Sigmoid colon (tissue), 7 donors: ENCODE results near the gene DGCR2. TPM values are rescaled to one million over a fixed set of nuclear protein-coding genes. Genes with fewer than 3 reads are reported as not detected.

Experiments used
- DNase-seq: peaks from one replicate; pipeline ENCODE4 v3.0.0-alpha.2; 2019
- H3K27ac ChIP-seq, 4 donors: fragments of 200-600 bp; sonication (generic); one replicate each; pipeline ENCODE4 v1.5.1; 2016 to 2019; ENCODE audit warnings: mild to moderate bottlenecking in 1 of 4
- H3K27me3 ChIP-seq, 3 donors: fragments of 200-600 bp; sonication (generic); one replicate each; pipeline ENCODE4 v1.5.1; 2019; ENCODE audit warnings: mild to moderate bottlenecking in 1 of 3
- H3K36me3 ChIP-seq, 4 donors: fragments of 200-600 bp; sonication (generic); one replicate each; pipeline ENCODE4 v1.5.1; 2016 to 2019
- H3K4me1 ChIP-seq, 4 donors: fragments of 200-600 bp; sonication (generic); one replicate each; pipeline ENCODE4 v1.5.1; 2017 to 2019
- H3K4me3 ChIP-seq, 4 donors: fragments of 200-600 bp; sonication (generic); one replicate each; pipeline ENCODE4 v1.5.1; 2017 to 2019; ENCODE audit warnings: mild to moderate bottlenecking in 2 of 4, moderate library complexity in 1 of 4
- H3K9me3 ChIP-seq, 4 donors: fragments of 200-600 bp in 3 of 4; sonication (generic) in 3 of 4; one replicate each; pipeline versions ENCODE4 v1.5.1 to v1.6.1; 2013 to 2019
- CTCF ChIP-seq, 4 experiments: fragments of 450-650 bp in 3 of 4; fragments of 200-600 bp in 1 of 4; IDR thresholded peaks; one replicate each; pipeline ENCODE4 v1.5.1; 2016 to 2019; ENCODE audit warnings: antibody characterized with exemption in 4 of 4, mild to moderate bottlenecking in 3 of 4, moderate library complexity in 2 of 4
- EP300 ChIP-seq, 4 donors: sonication (generic); formaldehyde crosslinking; IDR thresholded peaks; one replicate each; pipeline ENCODE4 v1.6.1; 2017; ENCODE audit warnings: antibody characterized with exemption in 4 of 4
- POLR2A ChIP-seq, 2 donors: fragments of 450-650 bp; IDR thresholded peaks; one replicate each; pipeline ENCODE4 v1.6.1; 2016; ENCODE audit warnings: antibody characterized with exemption in 2 of 2, mild to moderate bottlenecking in 2 of 2, moderate library complexity in 2 of 2
- POLR2AphosphoS5 ChIP-seq, 4 donors: sonication (generic); formaldehyde crosslinking; IDR thresholded peaks; one replicate each; pipeline ENCODE4 v1.6.1; 2017; ENCODE audit warnings: antibody characterized with exemption in 4 of 4
- WGBS, 2 donors: extraction: QIAGEN DNeasy Blood & Tissue Kit; methylation state at CpG; one replicate each; pipeline ENCODE4 v1.1.7; 2013; 5-methylcytosine and 5-hydroxymethylcytosine counted together
- intact Hi-C: fragments of 100-400 bp; cut with DNase I; formaldehyde crosslinking; loops from one replicate; pipeline ENCODE4 v1.15.1; 2023
- polyA plus RNA-seq, 3 donors: library from polyadenylated mRNA; stranded (reverse); fragments of 200-250 nt; gene quantifications; one replicate each; pipeline ENCODE4 v1.2.3, GENCODE V29; 2013
- total RNA-seq, 4 donors: library from RNA; depleted of rRNA; stranded (reverse); fragments of >200 nt; gene quantifications; one replicate each; pipeline ENCODE4 v1.1.0, GENCODE V29; 2016
- donor health status: healthy with polysubstance abuse.
- donor health status: Bipolar disorder and iron deficiency.
- donor health status: healthy.

DGCR2 gene
- total and polyA plus RNA-seq, 7 donors = 7.2 to 68.7 (median 31.5) TPM

GRCh38 chr22:19139001-19139356 is 16.8 kb upstream of the DGCR2 start:
- DNase-seq = no peak
- WGBS, 2 donors = 94 to 95% methylated on average over 9 of the region's 9 CpGs
- no peak for TF ChIP-seq CTCF (IDR thresholded peaks at IDR 0.05)
- TF ChIP-seq POLR2A (IDR thresholded peaks at IDR 0.05) = no peak
- TF ChIP-seq POLR2AphosphoS5 (IDR thresholded peaks at IDR 0.05) = no peak
- no peak for TF ChIP-seq EP300 (IDR thresholded peaks at IDR 0.05)
- peaks cover 48 to 90% (median 66%) of the 10 kb centered on the region in 4 donors for H3K36me3 ChIP-seq
- H3K9me3 ChIP-seq = no peaks in the 10 kb centered on the region
- no peak overlapping the region for H3K27ac ChIP-seq
- peaks cover 0 to 17% (median 12%) of the 10 kb centered on the region in 4 donors for H3K4me1 ChIP-seq
- H3K27me3 ChIP-seq = no peaks in the 10 kb centered on the region
- H3K4me3 ChIP-seq = no peak overlapping the region
- intact Hi-C loops = no loop called here

- Histone ChIP-seq H3K9me3 (no peaks in the 10 kb centered on the region), H3K27me3 (no peaks in the 10 kb centered on the region), H3K36me3 (peaks cover 52 to 96% (median 71%) of the 10 kb centered on the region in 4 donors), H3K4me3 (no peak overlapping the region), H3K27ac (no peak overlapping the region), H3K4me1 (peaks cover 0 to 11% (median 6%) of the 10 kb centered on the region in 4 donors)
- intact Hi-C loops = no loop called here
- 94% methylated on average over 15 of the region's 15 CpGs for WGBS, 2 donors
- TF ChIP-seq EP300 (IDR thresholded peaks at IDR 0.05) = no peak
- TF ChIP-seq POLR2A (IDR thresholded peaks at IDR 0.05) = no peak
- TF ChIP-seq POLR2AphosphoS5 (IDR thresholded peaks at IDR 0.05) = no peak
- DNase-seq = no peak
Observed at GRCh38 chr22:19138217-19139000, 16.2 kb upstream of the DGCR2 start.

GRCh38 chr22:19137384-19138216 is 15.4 kb upstream of the DGCR2 start:
- H3K4me3 ChIP-seq = no peak overlapping the region
- H3K27ac ChIP-seq = no peak overlapping the region
- H3K27me3 ChIP-seq = no peaks in the 10 kb centered on the region
- H3K36me3 ChIP-seq = peaks cover 52 to 100% (median 76%) of the 10 kb centered on the region in 4 donors
- WGBS, 2 donors = 91 to 94% methylated on average over 11 of the region's 11 CpGs
- intact Hi-C loops = no loop called here
- H3K4me1 ChIP-seq = peaks cover 0 to 3% (median under 1%) of the 10 kb centered on the region in 4 donors
- TF ChIP-seq EP300 (IDR thresholded peaks at IDR 0.05) = no peak
- TF ChIP-seq POLR2A (IDR thresholded peaks at IDR 0.05) = no peak
- no peak for TF ChIP-seq CTCF (IDR thresholded peaks at IDR 0.05)
- TF ChIP-seq POLR2AphosphoS5 (IDR thresholded peaks at IDR 0.05) = no peak
- no peaks in the 10 kb centered on the region for H3K9me3 ChIP-seq
- no peak for DNase-seq

- no peaks in the 10 kb centered on the region for H3K4me1 ChIP-seq
- H3K4me3 ChIP-seq = no peak overlapping the region
- intact Hi-C loops = no loop called here
- TF ChIP-seq POLR2AphosphoS5 (IDR thresholded peaks at IDR 0.05) (no peak), EP300 (IDR thresholded peaks at IDR 0.05) (no peak), POLR2A (IDR thresholded peaks at IDR 0.05) (no peak), CTCF (IDR thresholded peaks at IDR 0.05) (no peak)
- peaks cover 46 to 97% (median 70%) of the 10 kb centered on the region in 4 donors for H3K36me3 ChIP-seq
- no peaks in the 10 kb centered on the region for H3K9me3 ChIP-seq
- H3K27me3 ChIP-seq = no peaks in the 10 kb centered on the region
- H3K27ac ChIP-seq = no peak overlapping the region
- no peak for DNase-seq
- 95 to 98% methylated on average over 10 of the region's 10 CpGs for WGBS, 2 donors
Observed at GRCh38 chr22:19136915-19137314, 14.7 kb upstream of the DGCR2 start.

- no peak for DNase-seq
- TF ChIP-seq POLR2AphosphoS5 (IDR thresholded peaks at IDR 0.05) (no peak), EP300 (IDR thresholded peaks at IDR 0.05) (no peak), POLR2A (IDR thresholded peaks at IDR 0.05) (no peak), CTCF (IDR thresholded peaks at IDR 0.05) (no peak)
- Histone ChIP-seq H3K27ac (no peak overlapping the region), H3K27me3 (no peaks in the 10 kb centered on the region), H3K9me3 (no peaks in the 10 kb centered on the region), H3K4me1 (no peaks in the 10 kb centered on the region), H3K4me3 (no peak overlapping the region), H3K36me3 (peaks cover 29 to 76% (median 54%) of the 10 kb centered on the region in 4 donors)
- intact Hi-C loops = no loop called here
- WGBS, 2 donors = 91 to 96% methylated on average over 18 of the region's 18 CpGs
Observed at GRCh38 chr22:19134874-19135273, 12.7 kb upstream of the DGCR2 start.
